ENCODE results near the gene SLC35F6.

DNA sequence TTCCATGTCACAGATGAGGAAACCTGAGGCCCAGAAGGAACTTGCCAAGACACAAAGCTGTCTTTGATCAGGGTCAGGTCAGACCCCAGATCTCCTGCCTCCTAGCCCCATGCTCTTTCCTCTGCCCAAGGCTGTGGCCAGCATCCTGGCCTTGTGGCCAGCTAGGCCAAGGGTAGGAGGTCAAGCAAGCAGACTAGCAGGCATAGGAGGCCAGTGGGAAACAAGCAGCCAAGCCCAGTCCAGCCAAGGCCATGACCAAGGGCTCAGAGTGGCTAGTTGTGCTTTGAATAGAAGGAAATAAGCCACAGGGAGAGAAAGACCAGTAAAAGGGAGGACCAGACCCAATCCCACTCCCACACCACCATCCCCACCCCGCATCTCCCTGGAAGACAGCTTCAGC is 41.2 kb upstream of the SLC35F6 start:
- no peak for TF ChIP-seq EP300 (IDR thresholded peaks at IDR 0.05)
- TF ChIP-seq, protein P1, sequence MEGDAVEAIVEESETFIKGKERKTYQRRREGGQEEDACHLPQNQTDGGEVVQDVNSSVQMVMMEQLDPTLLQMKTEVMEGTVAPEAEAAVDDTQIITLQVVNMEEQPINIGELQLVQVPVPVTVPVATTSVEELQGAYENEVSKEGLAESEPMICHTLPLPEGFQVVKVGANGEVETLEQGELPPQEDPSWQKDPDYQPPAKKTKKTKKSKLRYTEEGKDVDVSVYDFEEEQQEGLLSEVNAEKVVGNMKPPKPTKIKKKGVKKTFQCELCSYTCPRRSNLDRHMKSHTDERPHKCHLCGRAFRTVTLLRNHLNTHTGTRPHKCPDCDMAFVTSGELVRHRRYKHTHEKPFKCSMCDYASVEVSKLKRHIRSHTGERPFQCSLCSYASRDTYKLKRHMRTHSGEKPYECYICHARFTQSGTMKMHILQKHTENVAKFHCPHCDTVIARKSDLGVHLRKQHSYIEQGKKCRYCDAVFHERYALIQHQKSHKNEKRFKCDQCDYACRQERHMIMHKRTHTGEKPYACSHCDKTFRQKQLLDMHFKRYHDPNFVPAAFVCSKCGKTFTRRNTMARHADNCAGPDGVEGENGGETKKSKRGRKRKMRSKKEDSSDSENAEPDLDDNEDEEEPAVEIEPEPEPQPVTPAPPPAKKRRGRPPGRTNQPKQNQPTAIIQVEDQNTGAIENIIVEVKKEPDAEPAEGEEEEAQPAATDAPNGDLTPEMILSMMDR (IDR thresholded peaks at IDR 0.05) = no peak
